Stomach smooth muscle (tissue), 2 donors: ENCODE data around the gene SRPK1.

ENCODE experiments used
- H3K27ac ChIP-seq: one replicate; pipeline ENCODE4 v1.7.0; 2013; ENCODE audit warnings: mild to moderate bottlenecking, low read length, inconsistent platforms
- H3K27me3 ChIP-seq, 2 donors: one replicate each; pipeline ENCODE4 v1.7.0; 2013; ENCODE audit warnings: low read length in 2 of 2; ENCODE audit not compliant: insufficient read depth in 2 of 2, control insufficient read depth in 1 of 2
- H3K36me3 ChIP-seq, 2 donors: one replicate each; pipeline ENCODE4 v1.7.0; 2013; ENCODE audit warnings: low read length in 2 of 2; ENCODE audit not compliant: control insufficient read depth in 2 of 2, insufficient read depth in 2 of 2
- H3K4me1 ChIP-seq: one replicate; pipeline ENCODE4 v1.7.0; 2013; ENCODE audit warnings: low read length; ENCODE audit not compliant: control insufficient read depth, insufficient read depth
- H3K4me3 ChIP-seq, 2 donors: one replicate each; pipeline ENCODE4 v1.7.0; 2013; ENCODE audit warnings: low read length in 2 of 2
- H3K9ac ChIP-seq, 2 donors: one replicate each; pipeline ENCODE4 v1.7.0; 2013; ENCODE audit warnings: low read length in 2 of 2, mild to moderate bottlenecking in 1 of 2
- H3K9me3 ChIP-seq, 2 donors: one replicate each; pipeline ENCODE4 v1.7.0; 2013; ENCODE audit warnings: low read length in 2 of 2; ENCODE audit not compliant: control insufficient read depth in 2 of 2
- donor health status: healthy.
- donor health status: Pancreatic carcinoma.

SRPK1 gene

DNA sequence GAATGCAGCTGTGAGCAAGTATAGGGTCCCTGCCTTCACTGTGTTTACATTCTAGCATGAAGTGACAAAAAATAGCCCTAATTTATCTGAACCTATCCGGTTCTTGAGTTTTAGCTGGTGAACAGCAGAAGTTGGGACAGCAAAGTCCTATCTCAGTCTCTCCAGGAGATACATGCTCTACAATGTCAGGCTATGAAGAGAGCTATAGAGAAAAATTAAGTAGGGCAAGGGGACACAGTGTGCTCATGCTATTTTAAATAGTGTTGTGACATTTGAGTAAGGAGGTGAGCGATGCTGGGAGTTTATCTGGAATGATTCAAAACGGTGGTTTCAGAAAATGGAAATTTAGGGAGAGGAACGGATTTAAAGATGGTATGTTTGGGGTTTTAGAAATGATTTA lies 20.4 kb downstream of the SRPK1 start:
- no peak overlapping the region for H3K9ac ChIP-seq
- no peaks in the 10 kb centered on the region for H3K27me3 ChIP-seq
- H3K4me1 ChIP-seq: no peaks in the 10 kb centered on the region
- no peaks in the 10 kb centered on the region for H3K9me3 ChIP-seq
- peaks cover 0 to 3% of the 10 kb centered on the region in 2 donors for H3K36me3 ChIP-seq
- H3K4me3 ChIP-seq: no peak overlapping the region
- no peak overlapping the region for H3K27ac ChIP-seq

- Histone ChIP-seq H3K4me1 (no peaks in the 10 kb centered on the region), H3K36me3 (peaks cover 0 to 3% of the 10 kb centered on the region in 2 donors), H3K9ac (no peak overlapping the region), H3K27me3 (no peaks in the 10 kb centered on the region), H3K27ac (no peak overlapping the region), H3K9me3 (no peaks in the 10 kb centered on the region), H3K4me3 (no peak overlapping the region)
Observed at GRCh38 chr6:35898003-35898402, 22.9 kb downstream of the SRPK1 start.

GRCh38 chr6:35897486-35897885 lies 23.4 kb downstream of the SRPK1 start:
- Histone ChIP-seq H3K4me1 (no peaks in the 10 kb centered on the region), H3K27me3 (no peaks in the 10 kb centered on the region), H3K36me3 (peaks cover 0 to 3% of the 10 kb centered on the region in 2 donors), H3K9ac (no peak overlapping the region), H3K27ac (no peak overlapping the region), H3K9me3 (no peaks in the 10 kb centered on the region), H3K4me3 (no peak overlapping the region)

DNA sequence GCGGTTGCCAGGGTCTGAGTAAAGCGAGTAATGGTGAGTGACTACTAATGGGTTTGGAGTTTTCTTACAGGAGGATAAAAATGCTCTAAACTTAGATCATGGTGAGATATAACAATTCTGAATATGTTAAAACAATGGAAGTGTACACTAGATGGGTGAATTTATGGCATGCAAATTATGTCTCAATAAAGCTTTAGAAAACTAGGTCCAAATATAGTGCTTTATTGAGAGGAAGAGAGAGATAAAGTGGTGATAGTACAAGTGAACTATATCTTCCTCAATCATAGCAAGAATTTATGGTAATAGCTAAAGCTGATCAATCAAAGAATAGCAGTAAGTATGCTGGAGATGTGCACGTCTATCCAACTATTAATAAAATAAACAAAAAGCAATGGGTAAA lies 23.9 kb downstream of the SRPK1 start:
- no peak overlapping the region for H3K4me3 ChIP-seq
- H3K9ac ChIP-seq: no peak overlapping the region
- no peaks in the 10 kb centered on the region for H3K4me1 ChIP-seq
- no peaks in the 10 kb centered on the region for H3K27me3 ChIP-seq
- H3K27ac ChIP-seq: no peak overlapping the region
- no peaks in the 10 kb centered on the region for H3K9me3 ChIP-seq
- H3K36me3 ChIP-seq: peaks cover 0 to 3% of the 10 kb centered on the region in 2 donors

DNA sequence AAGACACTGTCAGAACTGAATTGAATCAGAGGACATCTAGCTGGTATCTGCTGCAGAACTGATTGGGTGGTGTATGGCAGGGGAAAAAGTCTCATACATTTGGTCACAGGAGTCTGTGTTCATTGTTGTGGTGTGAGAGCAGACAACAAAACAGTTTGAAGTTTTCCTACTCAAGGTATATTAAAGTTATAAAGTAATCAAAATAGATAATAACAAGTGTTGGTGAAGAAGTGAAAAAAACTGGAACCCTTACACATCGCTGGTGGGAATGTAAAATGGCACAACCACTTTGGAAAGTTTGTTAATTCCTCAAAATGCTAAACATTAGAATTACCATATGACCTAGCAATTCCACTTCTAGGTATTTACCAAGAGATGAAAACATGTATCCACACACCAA lies 24.7 kb downstream of the SRPK1 start:
- Histone ChIP-seq H3K27ac (no peak overlapping the region), H3K36me3 (peaks cover 0 to 3% of the 10 kb centered on the region in 2 donors), H3K9ac (no peak overlapping the region), H3K4me1 (no peaks in the 10 kb centered on the region), H3K4me3 (no peak overlapping the region), H3K27me3 (no peaks in the 10 kb centered on the region), H3K9me3 (no peaks in the 10 kb centered on the region)

GRCh38 chr6:35895560-35895959 lies 25.3 kb downstream of the SRPK1 start:
- Histone ChIP-seq H3K4me1 (no peaks in the 10 kb centered on the region), H3K36me3 (peaks cover 0 to 3% of the 10 kb centered on the region in 2 donors), H3K27me3 (no peaks in the 10 kb centered on the region), H3K4me3 (no peak overlapping the region), H3K27ac (no peak overlapping the region), H3K9ac (no peak overlapping the region), H3K9me3 (no peaks in the 10 kb centered on the region)

- Histone ChIP-seq H3K36me3 (peaks cover 0 to 3% of the 10 kb centered on the region in 2 donors), H3K9me3 (no peaks in the 10 kb centered on the region), H3K27me3 (no peaks in the 10 kb centered on the region), H3K27ac (no peak overlapping the region), H3K4me3 (no peak overlapping the region), H3K9ac (no peak overlapping the region), H3K4me1 (no peaks in the 10 kb centered on the region)
Observed at GRCh38 chr6:35894776-35895175, 26.1 kb downstream of the SRPK1 start.

DNA sequence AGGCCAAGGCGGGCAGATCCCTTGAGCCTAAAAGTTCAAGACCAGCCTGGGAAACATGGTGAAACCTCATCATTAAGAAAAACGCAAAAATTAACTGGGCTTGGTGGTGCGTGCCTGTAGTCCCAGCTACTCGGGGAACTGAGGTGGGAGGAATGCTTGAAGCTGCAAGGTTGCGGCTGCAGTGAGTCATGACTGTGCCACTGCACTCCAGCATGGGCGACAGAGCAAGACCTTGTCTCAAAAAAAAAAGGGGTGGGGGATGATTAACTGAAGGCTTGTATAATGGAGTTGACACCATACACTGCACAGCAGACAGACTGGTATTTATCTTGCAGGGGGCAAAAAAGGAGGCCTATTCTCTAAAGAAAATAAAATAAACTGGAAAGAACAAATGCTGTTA lies 27.7 kb downstream of the SRPK1 start:
- Histone ChIP-seq H3K4me3 (no peak overlapping the region), H3K27me3 (no peaks in the 10 kb centered on the region), H3K27ac (no peak overlapping the region), H3K36me3 (peaks cover 2 to 6% of the 10 kb centered on the region in 2 donors), H3K4me1 (no peaks in the 10 kb centered on the region), H3K9me3 (no peaks in the 10 kb centered on the region), H3K9ac (no peak overlapping the region)

DNA sequence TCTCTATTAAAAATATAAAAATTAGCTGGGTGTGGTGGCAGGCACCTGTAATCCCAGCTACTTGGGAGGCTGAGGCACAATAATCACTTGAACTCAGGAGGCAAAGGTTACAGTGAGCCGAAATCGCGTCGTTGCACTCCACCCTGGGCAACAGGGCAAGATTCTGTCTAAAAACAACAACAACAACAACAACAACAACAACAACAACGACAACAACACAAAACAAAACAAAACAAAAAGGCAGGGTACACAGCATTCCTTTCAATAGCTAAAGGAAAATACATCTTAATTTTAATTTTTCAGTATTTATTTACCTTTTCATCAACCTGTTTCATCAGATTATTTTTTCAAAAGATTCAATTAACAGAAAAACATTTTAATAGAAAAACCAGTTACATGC lies 28.4 kb downstream of the SRPK1 start:
- no peak overlapping the region for H3K27ac ChIP-seq
- no peak overlapping the region for H3K4me3 ChIP-seq
- no peaks in the 10 kb centered on the region for H3K9me3 ChIP-seq
- H3K4me1 ChIP-seq: no peaks in the 10 kb centered on the region
- H3K36me3 ChIP-seq: peaks cover 2 to 8% of the 10 kb centered on the region in 2 donors
- no peaks in the 10 kb centered on the region for H3K27me3 ChIP-seq
- H3K9ac ChIP-seq: no peak overlapping the region

DNA sequence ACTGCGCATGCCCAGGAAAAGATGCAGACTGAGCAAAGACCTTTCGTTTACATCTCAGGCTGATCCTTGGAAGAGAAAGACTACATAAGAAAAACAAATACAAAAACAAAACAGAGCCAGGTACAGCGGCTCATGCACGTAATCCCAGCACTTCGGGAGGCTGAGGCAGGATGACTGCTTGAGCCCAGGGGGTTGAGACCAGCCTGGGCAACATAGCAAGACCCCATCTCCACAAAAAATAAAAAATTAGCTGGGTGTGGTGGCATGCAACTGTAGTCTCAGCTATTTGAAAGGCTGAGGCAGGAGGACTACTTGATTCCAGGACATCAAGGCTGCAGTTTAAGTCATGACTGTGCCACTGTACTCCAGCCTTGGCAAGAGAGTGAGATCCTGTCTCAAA lies 41.7 kb downstream of the SRPK1 start:
- Histone ChIP-seq H3K27ac (no peak overlapping the region), H3K9me3 (peaks cover 0 to 2% of the 10 kb centered on the region in 2 donors), H3K9ac (no peak overlapping the region), H3K4me3 (no peak overlapping the region), H3K36me3 (peaks cover 0 to 2% of the 10 kb centered on the region in 2 donors), H3K27me3 (no peaks in the 10 kb centered on the region), H3K4me1 (no peaks in the 10 kb centered on the region)

DNA sequence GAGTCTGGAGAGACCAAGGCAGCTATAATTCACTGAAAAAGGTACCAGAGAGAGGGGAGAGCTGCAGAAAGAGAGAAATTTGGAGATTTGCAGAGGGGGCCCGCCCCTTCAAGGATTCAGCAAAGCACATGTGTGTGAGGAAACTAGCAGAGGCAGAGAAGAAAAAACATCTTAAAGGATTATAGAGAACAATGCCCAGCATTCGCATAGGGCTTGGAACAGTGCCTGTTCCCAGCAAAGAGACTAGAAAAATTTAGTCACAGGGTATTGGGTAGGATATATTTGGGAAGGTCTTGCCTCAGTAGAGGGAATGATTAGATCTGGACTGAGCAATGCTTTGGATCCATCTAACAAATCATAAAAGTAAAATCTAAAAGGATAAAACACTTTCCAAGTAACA lies 44.0 kb downstream of the SRPK1 start:
- H3K9ac ChIP-seq: no peak overlapping the region
- peaks cover 0 to 2% of the 10 kb centered on the region in 2 donors for H3K9me3 ChIP-seq
- no peak overlapping the region for H3K4me3 ChIP-seq
- peaks cover 2 to 3% of the 10 kb centered on the region in 2 donors for H3K36me3 ChIP-seq
- H3K27me3 ChIP-seq: no peaks in the 10 kb centered on the region
- H3K4me1 ChIP-seq: no peaks in the 10 kb centered on the region
- H3K27ac ChIP-seq: no peak overlapping the region
